Neural cell (in vitro differentiated cells): ENCODE data around the gene PRKCA.

Experiments used
- EZH2 ChIP-seq: fragments of 200-600, 300-800 bp; shearing (Covaris generic), sonication (generic); IDR thresholded peaks from 2 replicates; pipeline ENCODE4 v1.6.1; 2014; ENCODE audit warnings: antibody characterized with exemption, low read length, borderline replicate concordance, mild to moderate bottlenecking; ENCODE audit not compliant: insufficient read depth, poor library complexity, severe bottlenecking
- RAD21 ChIP-seq: fragments of 450-650 bp; conservative IDR thresholded peaks from 2 replicates; pipeline ENCODE4 v1.6.1; 2014; ENCODE audit warnings: antibody characterized with exemption, mild to moderate bottlenecking, moderate library complexity

DNA sequence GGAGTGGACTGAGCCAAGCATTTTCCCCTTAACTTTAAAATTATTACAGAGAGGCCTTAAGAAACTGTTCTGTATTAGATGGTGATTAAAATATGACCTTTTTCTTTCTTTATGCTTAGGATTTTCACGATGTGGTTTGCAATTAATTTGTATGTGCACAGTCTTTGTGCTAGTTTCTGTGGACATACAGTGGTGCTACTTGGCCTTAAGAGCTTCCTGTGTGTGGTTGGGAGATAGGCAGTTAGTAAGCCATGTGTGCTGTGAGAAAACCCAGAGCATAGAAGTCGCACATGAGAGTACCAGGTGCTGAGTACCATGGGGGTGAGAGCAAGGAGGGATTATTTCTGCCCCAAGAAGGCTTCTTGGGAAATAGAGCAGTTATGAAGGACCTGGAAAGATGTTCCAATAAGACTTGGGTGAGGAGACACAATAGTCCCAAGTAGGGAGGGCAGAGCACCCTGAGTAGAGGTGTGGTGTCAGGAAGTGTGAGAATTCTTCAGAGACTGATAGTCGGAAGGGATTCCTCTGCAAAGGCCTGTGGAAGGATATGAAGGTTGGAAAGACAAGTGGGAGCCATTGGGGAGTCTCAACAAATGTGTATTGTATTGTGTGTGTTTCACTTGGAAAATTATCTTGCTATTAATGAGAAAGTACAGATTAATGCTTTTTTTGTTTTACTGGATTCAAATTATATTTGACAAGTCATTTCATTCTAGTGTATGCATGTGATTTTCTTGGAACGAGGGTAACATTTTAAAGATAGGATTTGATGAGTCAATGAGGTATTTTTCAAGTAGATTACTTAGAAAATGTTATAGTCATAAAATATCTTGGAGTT, 239.9 kb downstream of the PRKCA start:
- TF ChIP-seq EZH2 (no peak), RAD21 (no peak)
